Liver (tissue), 3 donors: ENCODE data around the gene CBFA2T2.

Experiments
- TAF1 ChIP-seq: conservative IDR thresholded peaks from 2 replicates; pipeline ENCODE4 v1.6.1; 2016; ENCODE audit warnings: antibody characterized with exemption, mild to moderate bottlenecking
- YY1 ChIP-seq: IDR thresholded peaks from 2 replicates; pipeline ENCODE4 v1.6.1; 2016; ENCODE audit warnings: antibody characterized with exemption, mild to moderate bottlenecking
- TF ChIP-seq, protein P1 (sequence below): fragments of 150-350 bp; IDR thresholded peaks from 2 replicates; pipeline ENCODE4 v1.5.1; 2017; ENCODE audit warnings: improper control_type of control experiment, low read depth, low read length; ENCODE audit not compliant: missing input control
- donor health status: healthy.
- donor health status: healthy.

DNA sequence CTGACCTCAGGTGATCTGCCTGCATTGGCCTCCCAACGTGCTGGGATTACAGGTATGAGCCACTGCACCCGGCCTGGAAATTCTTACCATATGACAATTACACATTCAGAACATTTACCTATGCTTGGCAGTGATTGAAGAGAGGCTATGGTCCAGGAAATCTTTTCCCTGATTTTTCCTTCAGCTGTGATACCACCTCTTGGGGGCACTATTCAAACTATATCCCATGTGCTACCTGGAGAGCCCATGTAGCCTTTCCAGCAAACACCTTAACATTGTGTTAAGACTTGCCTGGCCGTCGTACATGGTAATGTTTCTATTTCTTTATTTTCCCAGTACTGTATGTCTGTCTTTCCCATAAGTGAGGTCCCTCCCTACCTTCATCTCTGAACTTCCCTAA, 110.5 kb downstream of the CBFA2T2 start:
- TF ChIP-seq, protein P1, sequence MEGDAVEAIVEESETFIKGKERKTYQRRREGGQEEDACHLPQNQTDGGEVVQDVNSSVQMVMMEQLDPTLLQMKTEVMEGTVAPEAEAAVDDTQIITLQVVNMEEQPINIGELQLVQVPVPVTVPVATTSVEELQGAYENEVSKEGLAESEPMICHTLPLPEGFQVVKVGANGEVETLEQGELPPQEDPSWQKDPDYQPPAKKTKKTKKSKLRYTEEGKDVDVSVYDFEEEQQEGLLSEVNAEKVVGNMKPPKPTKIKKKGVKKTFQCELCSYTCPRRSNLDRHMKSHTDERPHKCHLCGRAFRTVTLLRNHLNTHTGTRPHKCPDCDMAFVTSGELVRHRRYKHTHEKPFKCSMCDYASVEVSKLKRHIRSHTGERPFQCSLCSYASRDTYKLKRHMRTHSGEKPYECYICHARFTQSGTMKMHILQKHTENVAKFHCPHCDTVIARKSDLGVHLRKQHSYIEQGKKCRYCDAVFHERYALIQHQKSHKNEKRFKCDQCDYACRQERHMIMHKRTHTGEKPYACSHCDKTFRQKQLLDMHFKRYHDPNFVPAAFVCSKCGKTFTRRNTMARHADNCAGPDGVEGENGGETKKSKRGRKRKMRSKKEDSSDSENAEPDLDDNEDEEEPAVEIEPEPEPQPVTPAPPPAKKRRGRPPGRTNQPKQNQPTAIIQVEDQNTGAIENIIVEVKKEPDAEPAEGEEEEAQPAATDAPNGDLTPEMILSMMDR, result no peak
- TF ChIP-seq TAF1 (no peak), YY1 (no peak)
